Fibroblast of the conjunctiva (primary cell): Measurements from ENCODE around the gene MKX.

ENCODE experiments used
- DNase-seq: peaks from one replicate; pipeline ENCODE4 v3.0.0-alpha.2; 2010; ENCODE audit warnings: low read depth

Gene MKX

GRCh38 chr10:27742195-27743011, 3.2 kb downstream of the MKX start:
- DNase-seq: peak; percentile 89

GRCh38 chr10:27741173-27742091, 4.2 kb downstream of the MKX start:
- DNase-seq: no peak

GRCh38 chr10:27736396-27736795, 9.2 kb downstream of the MKX start:
- no peak for DNase-seq

GRCh38 chr10:27730041-27730440, 15.6 kb downstream of the MKX start:
- DNase-seq: no peak

- DNase-seq: no peak
These were observed 17.3 kb downstream of the MKX start for GRCh38 chr10:27728338-27728737.

- no peak for DNase-seq
These were observed 21.3 kb downstream of the MKX start for GRCh38 chr10:27724287-27724686.

GRCh38 chr10:27723436-27723835, 22.2 kb downstream of the MKX start:
- DNase-seq: peak; percentile 84

- DNase-seq: no peak
These were observed 25.1 kb downstream of the MKX start for GRCh38 chr10:27720529-27720928.

GRCh38 chr10:27719052-27719451, 26.6 kb downstream of the MKX start:
- DNase-seq: no peak

GRCh38 chr10:27717861-27718260, 27.8 kb downstream of the MKX start:
- no peak for DNase-seq

- DNase-seq: no peak
These were observed 28.4 kb downstream of the MKX start for GRCh38 chr10:27717224-27717623.

- no peak for DNase-seq
These were observed 29.1 kb downstream of the MKX start for GRCh38 chr10:27716521-27716920.

- DNase-seq: no peak
These were observed 30.1 kb downstream of the MKX start for GRCh38 chr10:27715505-27715904.

GRCh38 chr10:27714349-27714748, 31.3 kb downstream of the MKX start:
- DNase-seq: no peak

- peak; percentile 32 for DNase-seq
These were observed 31.7 kb downstream of the MKX start for GRCh38 chr10:27713941-27714340.

- DNase-seq: no peak
These were observed 35.6 kb downstream of the MKX start for GRCh38 chr10:27710014-27710413.

- no peak for DNase-seq
These were observed 36.3 kb downstream of the MKX start for GRCh38 chr10:27709304-27709703.

GRCh38 chr10:27701938-27702537, 43.6 kb downstream of the MKX start:
- no peak for DNase-seq

GRCh38 chr10:27699776-27700175, 45.8 kb downstream of the MKX start:
- DNase-seq: peak; percentile 43

- no peak for DNase-seq
These were observed 46.7 kb downstream of the MKX start for GRCh38 chr10:27698961-27699360.

GRCh38 chr10:27696466-27696865, 49.2 kb downstream of the MKX start:
- no peak for DNase-seq

- no peak for DNase-seq
These were observed 49.9 kb downstream of the MKX start for GRCh38 chr10:27695706-27696105.

GRCh38 chr10:27695088-27695487, 50.5 kb downstream of the MKX start:
- no peak for DNase-seq
